GM19035 (cell line): ENCODE results near the gene PRSS2.

Experiments
- ATAC-seq: cut with Tn5 transposase; IDR thresholded peaks from one replicate; pipeline ENCODE4 v1.9.1; 2021; ENCODE audit not compliant: unreplicated experiment

The PRSS2 gene

GRCh38 chr7:142819530-142819929, 48.8 kb downstream of the PRSS2 start:
- ATAC-seq, result no peak

- no peak for ATAC-seq
These were observed 51.9 kb downstream of the PRSS2 start for GRCh38 chr7:142822714-142823113.
